ENCODE data around the gene KLHL10.

GRCh38 chr17:41896726-41897125 is 59.1 kb downstream of the KLHL10 start:
- TF ChIP-seq CTCF (IDR thresholded peaks at IDR 0.05) (no peak), SIN3A (IDR thresholded peaks at IDR 0.05; ENCODE audit: borderline replicate concordance, insufficient read depth, low read depth, low read length) (no peak), POLR2AphosphoS5 (IDR thresholded peaks at IDR 0.05; ENCODE audit: low read depth, low read length) (no peak), REST (IDR thresholded peaks at IDR 0.05; ENCODE audit: insufficient read depth in 1 of 2, low read depth in 2 of 2, low read length in 1 of 2) (no peak)

Data from Panc1 (cell line).